GM21528 (cell line): ENCODE data around the gene ALG14.
"Not testable (repeated sequence)": the region's sequence is repeated elsewhere in the genome, so short reads cannot be mapped to it uniquely, and the experiment has no call there.

Source experiments
- ATAC-seq: cut with Tn5 transposase; IDR thresholded peaks from one replicate; pipeline ENCODE4 v1.9.1; 2021; ENCODE audit warnings: mild to moderate bottlenecking, moderate library complexity; ENCODE audit not compliant: unreplicated experiment, low FRiP score

ALG14 gene

GRCh38 chr1:95013950-95014574, 58.7 kb downstream of the ALG14 start:
- no peak for ATAC-seq

- ATAC-seq: no peak
Measured at GRCh38 chr1:95012389-95012788, 60.4 kb downstream of the ALG14 start.

- ATAC-seq: no peak
Measured at GRCh38 chr1:95010158-95010557, 62.6 kb downstream of the ALG14 start.

- ATAC-seq: no peak
Measured at GRCh38 chr1:95007687-95008086, 65.1 kb downstream of the ALG14 start.

GRCh38 chr1:95006681-95007080, 66.1 kb downstream of the ALG14 start:
- ATAC-seq: no peak

GRCh38 chr1:95005584-95005983, 67.2 kb downstream of the ALG14 start:
- ATAC-seq: no peak

GRCh38 chr1:95004013-95004412, 68.7 kb downstream of the ALG14 start:
- no peak for ATAC-seq

GRCh38 chr1:95003433-95003738, 69.4 kb downstream of the ALG14 start:
- ATAC-seq: no peak

- no peak for ATAC-seq
Measured at GRCh38 chr1:95002540-95003432, 70.0 kb downstream of the ALG14 start.

GRCh38 chr1:95002164-95002539, 70.6 kb downstream of the ALG14 start:
- ATAC-seq: no peak

- no peak for ATAC-seq
Measured at GRCh38 chr1:94999456-95000131, 73.2 kb downstream of the ALG14 start.

- ATAC-seq: no peak
Measured at GRCh38 chr1:94998748-94999147, 74.0 kb downstream of the ALG14 start.

GRCh38 chr1:94998114-94998513, 74.6 kb downstream of the ALG14 start:
- no peak for ATAC-seq

- ATAC-seq: not testable (repeated sequence)
Measured at GRCh38 chr1:94995536-94995935, 77.2 kb downstream of the ALG14 start.

- no peak for ATAC-seq
Measured at GRCh38 chr1:94994805-94995204, 77.9 kb downstream of the ALG14 start.

- ATAC-seq: no peak
Measured at GRCh38 chr1:94993931-94994645, 78.7 kb downstream of the ALG14 start.

- no peak for ATAC-seq
Measured at GRCh38 chr1:94992863-94993563, 79.7 kb downstream of the ALG14 start.

- ATAC-seq: no peak
Measured at GRCh38 chr1:94992161-94992560, 80.6 kb downstream of the ALG14 start.

GRCh38 chr1:94989911-94990473, 82.8 kb downstream of the ALG14 start:
- ATAC-seq: no peak

- no peak for ATAC-seq
Measured at GRCh38 chr1:94989398-94989797, 83.4 kb downstream of the ALG14 start.
